Measurements from ENCODE around the gene KLF13.

KLF13 gene

GRCh38 chr15:31305375-31305774, 21.3 kb upstream of the KLF13 start:
- Mint-ChIP-seq H3K36me3 (ENCODE audit: low read depth) (no peaks in the 10 kb centered on the region), H3K4me3 (no peak overlapping the region), H3K27me3 (ENCODE audit: low read depth) (peaks cover 38% of the 10 kb centered on the region), H3K9me3 (no peaks in the 10 kb centered on the region), H3K4me1 (peaks cover 35% of the 10 kb centered on the region), H3K27ac (peak overlapping the region; percentile 6 to 39 (median 9))
- TF ChIP-seq CTCF (IDR thresholded peaks at IDR 0.05; ENCODE audit: unreplicated experiment in 3 of 3) = no peak

- Mint-ChIP-seq H3K27ac (no peak overlapping the region), H3K9me3 (peaks cover 1% of the 10 kb centered on the region), H3K4me1 (peaks cover 35% of the 10 kb centered on the region), H3K27me3 (ENCODE audit: low read depth) (peaks cover 38% of the 10 kb centered on the region), H3K36me3 (ENCODE audit: low read depth) (no peaks in the 10 kb centered on the region), H3K4me3 (no peak overlapping the region)
- TF ChIP-seq CTCF (IDR thresholded peaks at IDR 0.05; ENCODE audit: unreplicated experiment in 3 of 3) = no peak
These were observed 20.7 kb upstream of the KLF13 start for GRCh38 chr15:31305796-31306425.

- Mint-ChIP-seq H3K36me3 (ENCODE audit: low read depth) (no peaks in the 10 kb centered on the region), H3K27me3 (ENCODE audit: low read depth) (peaks cover 41% of the 10 kb centered on the region), H3K9me3 (peaks cover 2% of the 10 kb centered on the region), H3K27ac (no peak overlapping the region), H3K4me1 (peaks cover 35% of the 10 kb centered on the region), H3K4me3 (no peak overlapping the region)
- TF ChIP-seq CTCF (IDR thresholded peaks at IDR 0.05; ENCODE audit: unreplicated experiment in 3 of 3) = no peak
These were observed 20.0 kb upstream of the KLF13 start for GRCh38 chr15:31306426-31307269.

DNA sequence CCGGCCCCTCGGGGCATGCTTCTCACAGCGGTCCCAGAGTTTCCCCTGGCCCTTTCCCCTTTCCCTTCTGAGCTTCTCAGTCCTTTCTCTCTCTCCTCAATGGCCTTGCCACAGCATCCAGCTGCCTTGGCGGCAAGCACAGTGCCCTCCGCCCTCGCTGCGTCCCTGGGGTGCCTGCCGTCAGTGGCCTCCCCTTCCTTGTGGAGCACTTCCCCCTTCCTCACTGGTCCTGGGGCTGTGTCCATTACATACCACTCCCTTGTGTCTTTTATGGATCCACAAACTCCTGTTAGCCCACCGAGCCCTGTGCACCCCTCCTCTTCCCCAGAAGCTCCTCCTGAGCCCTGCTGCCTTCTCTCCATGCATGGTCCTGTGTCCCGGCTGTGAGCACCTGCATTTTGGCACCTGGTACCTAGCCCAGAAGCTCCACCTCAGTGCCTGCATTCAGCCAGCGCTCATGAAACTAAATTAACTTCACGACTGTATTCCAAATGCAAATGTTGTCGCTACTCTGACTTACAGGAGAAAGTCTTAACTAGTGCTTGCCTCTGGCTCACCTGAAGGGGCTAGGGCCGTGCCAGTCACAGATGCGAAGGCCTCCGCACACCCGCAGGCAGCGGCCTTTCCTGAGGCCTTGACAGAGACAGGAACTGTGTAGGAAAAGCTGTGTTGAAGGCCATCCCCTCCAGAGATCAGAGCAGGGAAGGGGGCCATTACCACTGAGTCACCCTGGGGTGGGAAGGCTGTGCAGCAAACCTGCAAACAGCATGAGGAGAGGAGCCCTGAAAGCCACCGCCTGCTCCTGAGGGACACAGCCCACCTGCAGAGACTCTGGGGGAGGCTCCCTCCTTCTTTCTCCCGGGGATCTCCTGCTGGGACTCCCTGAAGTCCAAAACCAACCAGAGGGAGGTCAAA, 19.1 kb upstream of the KLF13 start:
- H3K4me3 Mint-ChIP-seq = no peak overlapping the region
- H3K4me1 Mint-ChIP-seq = peaks cover 27% of the 10 kb centered on the region
- no peaks in the 10 kb centered on the region for H3K36me3 Mint-ChIP-seq (ENCODE audit: low read depth)
- H3K9me3 Mint-ChIP-seq = peaks cover 2% of the 10 kb centered on the region
- H3K27me3 Mint-ChIP-seq (ENCODE audit: low read depth) = peaks cover 36% of the 10 kb centered on the region
- TF ChIP-seq CTCF (IDR thresholded peaks at IDR 0.05; ENCODE audit: unreplicated experiment in 3 of 3) = no peak
- no peak overlapping the region for H3K27ac Mint-ChIP-seq

- TF ChIP-seq CTCF (IDR thresholded peaks at IDR 0.05; ENCODE audit: unreplicated experiment in 3 of 3) = no peak
- no peak overlapping the region for H3K27ac Mint-ChIP-seq
- H3K36me3 Mint-ChIP-seq (ENCODE audit: low read depth) = no peaks in the 10 kb centered on the region
- peaks cover 5% of the 10 kb centered on the region for H3K9me3 Mint-ChIP-seq
- H3K4me3 Mint-ChIP-seq = no peak overlapping the region
- peaks cover 27% of the 10 kb centered on the region for H3K4me1 Mint-ChIP-seq
- peaks cover 36% of the 10 kb centered on the region for H3K27me3 Mint-ChIP-seq (ENCODE audit: low read depth)
These were observed 18.4 kb upstream of the KLF13 start for GRCh38 chr15:31308185-31308639.
